Stimulated activated memory B cell treated with anti-CD40 and anti-IgM and Interleukin-4, amounts not matched to agents 10 μg/mL and 1 μg/mL and 100 μg/mL, for 72 hours (primary cell): ENCODE data around the gene PBX1.

Source experiments
- ATAC-seq: fragments of 150-1000 bp; cut with Tn5 transposase; 2 replicates; pipeline ENCODE4 v1.10.0; 2021
- H3K27ac Mint-ChIP-seq: one replicate; pipeline ENCODE4 v1.8.0; 2022; ENCODE audit warnings: mild to moderate bottlenecking, mixed read lengths
- H3K27me3 Mint-ChIP-seq: one replicate; pipeline ENCODE4 v1.8.0; 2022; ENCODE audit warnings: mixed read lengths
- H3K36me3 Mint-ChIP-seq: one replicate; pipeline ENCODE4 v1.8.0; 2022; ENCODE audit warnings: mixed read lengths
- H3K4me1 Mint-ChIP-seq: one replicate; pipeline ENCODE4 v1.8.0; 2022; ENCODE audit warnings: mixed read lengths
- H3K4me3 Mint-ChIP-seq: one replicate; pipeline ENCODE4 v1.8.0; 2022; ENCODE audit warnings: mild to moderate bottlenecking, moderate library complexity, mixed read lengths
- H3K9me3 Mint-ChIP-seq: one replicate; pipeline ENCODE4 v1.8.0; 2022; ENCODE audit warnings: mixed read lengths

Gene PBX1

DNA sequence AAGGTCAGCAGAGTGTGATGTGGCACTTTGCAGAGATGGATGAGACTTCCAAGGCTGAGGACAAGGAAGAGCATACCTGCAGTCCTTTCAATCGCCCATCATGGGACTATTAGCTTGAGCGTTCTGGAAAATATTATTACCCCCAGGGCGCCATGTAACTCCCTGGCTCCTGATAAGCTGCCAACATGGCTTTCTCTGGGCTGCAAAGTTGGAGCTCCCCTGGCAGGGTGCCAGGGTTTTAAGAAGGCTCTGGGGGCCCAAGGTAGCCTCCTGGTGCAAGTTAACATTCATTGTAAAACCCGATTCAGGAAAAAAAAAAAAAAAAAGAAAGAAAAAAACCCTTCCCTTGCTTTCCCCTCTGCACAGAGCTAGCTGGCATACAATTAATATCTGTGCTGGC lies 196.7 kb downstream of the PBX1 start:
- Mint-ChIP-seq H3K4me1 (no peaks in the 10 kb centered on the region), H3K9me3 (no peaks in the 10 kb centered on the region), H3K4me3 (no peak overlapping the region), H3K36me3 (no peaks in the 10 kb centered on the region), H3K27ac (no peak overlapping the region), H3K27me3 (no peaks in the 10 kb centered on the region)
- no peak for ATAC-seq

DNA sequence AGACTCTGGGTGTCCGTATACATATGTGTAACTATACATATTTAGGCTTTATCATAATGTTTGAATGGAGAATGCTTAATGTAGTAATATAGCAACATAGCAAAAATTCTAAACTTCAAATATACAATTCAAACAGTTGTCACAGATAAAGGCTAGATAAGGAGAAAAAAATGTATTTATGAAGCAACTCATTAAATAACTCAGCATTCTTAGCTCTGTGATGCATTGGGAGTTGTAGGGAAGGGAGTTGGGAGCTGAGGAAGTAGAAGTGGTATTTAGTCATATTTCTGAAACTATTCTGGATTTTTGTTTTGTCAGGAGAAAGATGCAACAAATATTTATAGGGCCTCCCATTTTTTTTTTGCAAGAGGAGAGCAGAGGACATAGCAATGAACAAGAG lies 197.8 kb downstream of the PBX1 start:
- Mint-ChIP-seq H3K9me3 (no peaks in the 10 kb centered on the region), H3K4me3 (no peak overlapping the region), H3K27me3 (no peaks in the 10 kb centered on the region), H3K27ac (no peak overlapping the region), H3K36me3 (no peaks in the 10 kb centered on the region), H3K4me1 (no peaks in the 10 kb centered on the region)
- no peak for ATAC-seq

DNA sequence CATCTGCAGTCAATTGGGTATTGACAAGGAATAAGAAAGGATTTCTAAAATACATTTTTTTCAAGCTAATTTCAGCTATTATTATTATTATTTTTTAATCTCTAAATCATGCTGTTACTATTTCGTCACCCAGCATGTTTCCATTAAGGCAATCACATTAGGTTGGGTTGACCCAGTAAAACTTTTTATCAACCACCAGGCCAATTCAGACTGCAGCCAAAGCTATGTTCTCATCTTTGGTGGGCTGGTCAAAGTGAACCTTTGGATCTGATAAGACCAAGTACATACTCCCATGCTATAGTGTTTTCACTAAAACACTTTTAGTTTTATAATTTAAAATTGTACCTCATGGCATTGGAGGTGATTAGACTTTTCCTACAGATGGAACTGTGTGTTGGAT lies 198.6 kb downstream of the PBX1 start:
- Mint-ChIP-seq H3K27me3 (no peaks in the 10 kb centered on the region), H3K9me3 (no peaks in the 10 kb centered on the region), H3K4me1 (no peaks in the 10 kb centered on the region), H3K36me3 (no peaks in the 10 kb centered on the region), H3K4me3 (no peak overlapping the region), H3K27ac (no peak overlapping the region)
- no peak for ATAC-seq

DNA sequence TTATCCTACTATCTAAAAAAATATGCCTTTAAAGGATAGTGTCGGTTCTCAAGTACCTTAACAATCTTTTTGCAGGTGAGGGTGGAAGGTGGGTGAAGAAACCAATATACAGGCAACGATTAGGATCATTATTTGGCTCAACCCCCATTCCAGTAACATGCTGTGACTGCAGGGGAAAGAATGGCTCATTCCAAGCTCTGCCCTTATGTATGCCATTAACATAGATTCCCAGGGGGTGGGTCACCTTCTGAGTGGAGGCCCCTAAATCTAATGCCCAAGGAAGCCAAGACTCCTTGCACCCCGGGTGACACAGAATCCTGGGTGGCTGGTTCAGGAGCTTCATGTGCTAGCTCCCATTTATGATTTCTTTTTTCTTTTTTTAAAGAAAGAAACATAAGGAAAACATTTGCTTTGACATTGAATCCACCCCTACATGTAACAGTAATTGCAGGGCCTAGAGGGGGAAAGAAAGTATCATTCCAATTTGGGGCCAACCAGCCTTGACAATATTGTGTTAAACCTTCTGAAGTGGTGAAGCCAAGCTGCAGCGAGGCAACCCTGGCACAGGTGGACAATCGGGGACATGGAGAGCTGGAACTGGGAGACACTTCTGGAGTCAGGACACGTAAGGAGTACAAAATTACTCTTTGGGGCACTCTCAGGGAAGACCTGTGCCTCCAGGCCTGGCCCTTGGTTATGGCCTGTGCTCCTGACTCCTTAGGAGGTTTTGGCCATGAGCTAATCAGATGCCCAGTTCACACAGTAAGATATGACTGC lies 200.3 kb downstream of the PBX1 start:
- no peaks in the 10 kb centered on the region for H3K9me3 Mint-ChIP-seq
- no peaks in the 10 kb centered on the region for H3K27me3 Mint-ChIP-seq
- no peak overlapping the region for H3K27ac Mint-ChIP-seq
- H3K4me3 Mint-ChIP-seq = no peak overlapping the region
- ATAC-seq = no peak
- H3K36me3 Mint-ChIP-seq = no peaks in the 10 kb centered on the region
- H3K4me1 Mint-ChIP-seq = no peaks in the 10 kb centered on the region

DNA sequence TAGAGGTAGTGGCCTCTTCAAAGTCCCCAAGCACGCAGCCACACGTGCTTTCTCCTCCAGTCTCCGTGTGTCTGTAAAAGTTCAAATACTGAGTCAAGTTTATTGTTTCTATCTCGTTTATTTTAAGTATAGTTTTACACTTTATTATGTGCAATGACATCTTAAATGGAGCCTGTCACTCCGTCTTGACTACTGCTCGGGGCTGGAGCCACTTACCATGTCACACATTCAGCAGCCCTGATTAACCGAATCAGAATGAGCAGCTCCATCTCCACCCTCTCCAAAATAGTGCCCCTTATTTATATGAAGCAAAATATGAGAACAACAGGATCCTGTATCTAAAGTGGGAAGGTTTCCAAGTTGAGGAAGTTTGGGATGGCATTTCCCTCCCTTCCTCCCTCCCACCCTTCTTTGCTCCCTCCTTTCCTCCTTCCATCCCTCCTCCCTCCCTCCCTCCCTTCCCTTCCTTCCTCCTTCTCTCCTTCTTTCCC lies 201.0 kb downstream of the PBX1 start:
- Mint-ChIP-seq H3K9me3 (no peaks in the 10 kb centered on the region), H3K4me1 (no peaks in the 10 kb centered on the region), H3K4me3 (no peak overlapping the region), H3K27ac (no peak overlapping the region), H3K27me3 (no peaks in the 10 kb centered on the region), H3K36me3 (no peaks in the 10 kb centered on the region)
- ATAC-seq = no peak

DNA sequence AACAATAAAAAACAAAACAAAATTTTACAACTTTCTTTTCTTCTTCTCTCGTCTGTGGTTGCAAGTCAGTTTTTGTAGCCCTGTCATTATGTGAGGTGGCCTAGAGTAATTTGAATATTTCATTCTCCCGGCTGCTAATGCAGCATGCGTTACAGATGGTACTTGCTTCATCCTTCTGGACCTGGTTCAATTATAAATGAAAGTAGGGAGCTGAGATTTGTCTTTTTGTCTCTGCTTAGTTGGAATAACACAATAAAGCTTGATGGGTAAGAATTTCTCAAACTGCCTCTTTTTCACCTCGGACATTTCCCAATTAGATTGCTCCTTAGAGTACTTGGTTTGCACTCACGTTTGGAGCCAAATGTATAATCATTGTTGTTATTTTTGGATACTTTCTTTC lies 201.6 kb downstream of the PBX1 start:
- H3K27me3 Mint-ChIP-seq = no peaks in the 10 kb centered on the region
- no peak overlapping the region for H3K4me3 Mint-ChIP-seq
- no peaks in the 10 kb centered on the region for H3K36me3 Mint-ChIP-seq
- no peaks in the 10 kb centered on the region for H3K9me3 Mint-ChIP-seq
- no peak for ATAC-seq
- no peaks in the 10 kb centered on the region for H3K4me1 Mint-ChIP-seq
- no peak overlapping the region for H3K27ac Mint-ChIP-seq

DNA sequence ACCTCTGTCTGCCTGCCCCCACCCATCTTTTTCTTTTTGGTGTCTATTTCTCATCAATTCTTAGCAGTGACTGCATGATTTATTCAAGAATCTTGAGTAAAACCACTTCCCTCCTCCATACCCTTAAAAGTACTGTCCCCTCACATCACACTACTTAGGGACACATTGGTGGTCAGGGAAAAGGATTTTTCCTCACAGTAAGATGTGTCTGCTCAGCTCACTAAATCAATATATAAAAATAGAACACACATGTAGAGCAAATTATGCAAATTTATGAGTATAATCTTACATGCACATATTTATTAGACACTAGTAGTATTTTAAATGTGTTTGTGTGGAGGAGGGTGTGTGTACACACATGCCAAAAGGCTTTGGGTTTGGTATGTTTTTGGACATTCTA lies 202.0 kb downstream of the PBX1 start:
- no peak for ATAC-seq
- Mint-ChIP-seq H3K9me3 (no peaks in the 10 kb centered on the region), H3K27me3 (no peaks in the 10 kb centered on the region)

DNA sequence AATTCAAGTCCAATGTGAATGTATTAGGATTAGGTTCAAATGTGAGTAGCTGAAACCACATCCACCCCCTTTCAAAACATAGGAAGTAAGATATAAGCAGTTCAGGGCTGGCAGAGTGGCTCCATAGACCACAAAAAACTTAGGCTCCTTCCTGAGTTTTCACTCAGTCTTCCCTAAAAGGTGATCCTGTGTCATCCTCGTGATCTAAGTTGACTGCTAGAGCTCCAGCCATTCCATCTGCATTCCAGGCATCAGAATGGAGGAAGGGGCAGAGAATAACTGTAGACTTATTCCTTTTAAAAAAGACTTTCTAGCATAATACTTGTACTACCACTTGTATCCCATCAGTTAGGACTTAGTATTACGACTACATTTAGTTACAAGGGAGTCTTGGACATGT lies 204.1 kb downstream of the PBX1 start:
- no peak for ATAC-seq
- H3K27me3 Mint-ChIP-seq = no peaks in the 10 kb centered on the region
- no peak overlapping the region for H3K27ac Mint-ChIP-seq
- H3K4me1 Mint-ChIP-seq = no peaks in the 10 kb centered on the region
- no peaks in the 10 kb centered on the region for H3K9me3 Mint-ChIP-seq
- no peaks in the 10 kb centered on the region for H3K36me3 Mint-ChIP-seq
- H3K4me3 Mint-ChIP-seq = no peak overlapping the region

More for the DNA sequence above, 202.0 kb downstream of the PBX1 start:
- H3K36me3 Mint-ChIP-seq = no peaks in the 10 kb centered on the region
- H3K4me3 Mint-ChIP-seq = no peak overlapping the region
- H3K27ac Mint-ChIP-seq = no peak overlapping the region
- no peaks in the 10 kb centered on the region for H3K4me1 Mint-ChIP-seq

DNA sequence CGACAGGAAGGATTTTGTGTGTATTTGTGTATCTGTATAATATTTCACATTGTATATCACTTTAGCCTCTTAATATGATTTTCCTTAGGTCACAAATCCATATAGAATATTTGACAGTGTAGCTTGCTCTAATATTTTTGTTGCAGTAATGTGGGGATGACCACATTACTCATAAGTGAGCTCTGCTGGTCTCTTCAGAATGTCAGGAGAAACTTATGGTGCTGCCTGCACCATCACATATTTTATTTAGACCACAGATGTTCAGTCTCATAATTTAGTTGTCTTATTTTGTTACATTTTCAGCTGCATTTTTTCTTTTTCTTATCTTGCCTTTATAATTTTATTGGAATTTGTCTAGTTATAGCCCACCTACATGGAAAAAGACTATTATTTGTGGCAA lies 205.3 kb downstream of the PBX1 start:
- no peak overlapping the region for H3K4me3 Mint-ChIP-seq

DNA sequence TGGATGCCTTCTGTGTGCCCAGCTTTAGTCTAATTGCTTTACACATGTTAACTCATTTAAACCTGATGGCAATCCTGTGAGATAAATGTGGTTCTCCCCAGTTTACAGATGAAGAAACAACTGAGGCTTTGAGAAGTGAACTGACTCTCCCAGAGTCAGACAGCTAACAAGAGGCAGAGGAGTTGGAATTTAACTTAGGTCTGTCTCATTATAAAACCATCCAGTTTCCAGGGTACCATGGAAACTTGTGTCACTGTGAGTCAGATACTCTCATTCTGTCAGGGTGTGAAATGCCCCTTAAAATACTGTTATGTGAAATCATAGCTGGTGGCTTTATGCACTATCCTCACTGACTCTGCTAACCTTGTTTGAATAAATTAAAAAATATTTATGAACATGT lies 206.6 kb downstream of the PBX1 start:
- Mint-ChIP-seq H3K36me3 (no peaks in the 10 kb centered on the region), H3K9me3 (no peaks in the 10 kb centered on the region), H3K4me3 (no peak overlapping the region), H3K4me1 (no peaks in the 10 kb centered on the region), H3K27me3 (no peaks in the 10 kb centered on the region), H3K27ac (no peak overlapping the region)
- ATAC-seq = no peak

More for the DNA sequence above, 205.3 kb downstream of the PBX1 start:
- Mint-ChIP-seq H3K36me3 (no peaks in the 10 kb centered on the region), H3K9me3 (no peaks in the 10 kb centered on the region), H3K27ac (no peak overlapping the region), H3K4me1 (no peaks in the 10 kb centered on the region), H3K27me3 (no peaks in the 10 kb centered on the region)
- no peak for ATAC-seq

DNA sequence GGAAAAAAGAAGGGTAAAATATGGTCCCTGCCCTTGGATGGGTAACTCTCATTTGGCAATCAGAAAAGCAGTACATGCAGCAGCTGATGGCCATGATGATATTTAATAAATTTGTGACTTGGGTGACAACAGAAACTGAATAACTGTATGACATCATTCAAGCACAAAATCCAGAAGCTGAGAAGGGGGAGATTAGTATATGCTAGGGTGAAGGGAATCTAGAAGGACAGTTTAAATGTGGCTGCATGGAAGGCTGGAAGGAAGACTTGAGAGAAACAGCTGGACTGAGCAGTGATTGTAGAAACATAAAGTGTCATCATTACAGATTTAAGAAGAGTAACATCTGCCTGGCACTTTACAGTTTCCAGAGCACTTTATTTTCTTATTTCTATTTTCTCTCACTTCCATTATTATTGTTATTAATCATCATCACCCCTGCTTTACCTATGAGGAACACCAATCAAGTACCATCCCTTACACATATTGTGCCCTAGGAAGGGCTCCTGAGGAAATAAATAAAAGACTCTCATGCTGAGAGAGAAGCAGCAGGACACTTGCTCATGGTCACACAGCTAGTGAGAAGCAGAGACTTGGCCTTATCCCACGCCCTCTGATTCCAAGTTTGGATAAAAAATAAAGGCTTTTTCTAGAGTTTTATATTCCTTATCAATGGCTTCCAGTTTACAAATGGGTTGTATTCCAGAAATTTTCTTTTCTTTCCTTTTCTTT lies 207.2 kb downstream of the PBX1 start:
- H3K27ac Mint-ChIP-seq = no peak overlapping the region
- H3K27me3 Mint-ChIP-seq = no peaks in the 10 kb centered on the region
- no peak overlapping the region for H3K4me3 Mint-ChIP-seq

DNA sequence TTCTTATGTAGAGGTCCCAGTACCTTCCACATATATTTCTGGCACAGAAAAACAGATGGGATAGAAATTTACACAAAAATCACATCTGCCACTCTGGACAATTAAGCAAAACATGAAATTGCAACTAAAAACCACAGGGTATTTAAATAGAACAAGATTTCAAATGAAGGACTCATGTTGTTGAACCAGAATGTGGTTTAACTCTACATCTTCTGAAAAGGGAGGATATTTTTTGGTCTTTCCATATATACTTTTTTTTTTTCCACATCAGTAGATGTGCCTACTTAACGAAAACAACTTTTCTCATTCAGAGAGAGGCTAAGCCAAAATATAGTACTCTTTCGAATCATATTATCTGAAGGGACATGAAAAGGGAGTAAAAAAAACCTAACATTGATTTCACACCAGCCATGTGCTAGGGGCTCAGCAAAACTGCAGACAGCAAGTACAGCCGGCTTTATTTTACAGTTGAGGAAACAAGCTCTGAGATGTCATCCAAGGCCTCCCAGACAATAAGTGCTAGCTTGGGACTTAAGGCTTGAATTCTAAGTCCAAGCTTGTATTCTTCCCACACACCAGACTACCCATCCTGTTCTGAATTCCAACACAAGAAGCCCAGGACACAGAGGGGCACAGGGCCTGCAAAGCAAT lies 208.9 kb downstream of the PBX1 start:
- H3K4me1 Mint-ChIP-seq = no peaks in the 10 kb centered on the region
- no peaks in the 10 kb centered on the region for H3K36me3 Mint-ChIP-seq
- no peaks in the 10 kb centered on the region for H3K9me3 Mint-ChIP-seq
- no peaks in the 10 kb centered on the region for H3K27me3 Mint-ChIP-seq
- H3K27ac Mint-ChIP-seq = no peak overlapping the region
- no peak for ATAC-seq
- no peak overlapping the region for H3K4me3 Mint-ChIP-seq

More for the DNA sequence above, 207.2 kb downstream of the PBX1 start:
- ATAC-seq = no peak
- Mint-ChIP-seq H3K9me3 (no peaks in the 10 kb centered on the region), H3K36me3 (no peaks in the 10 kb centered on the region), H3K4me1 (no peaks in the 10 kb centered on the region)

DNA sequence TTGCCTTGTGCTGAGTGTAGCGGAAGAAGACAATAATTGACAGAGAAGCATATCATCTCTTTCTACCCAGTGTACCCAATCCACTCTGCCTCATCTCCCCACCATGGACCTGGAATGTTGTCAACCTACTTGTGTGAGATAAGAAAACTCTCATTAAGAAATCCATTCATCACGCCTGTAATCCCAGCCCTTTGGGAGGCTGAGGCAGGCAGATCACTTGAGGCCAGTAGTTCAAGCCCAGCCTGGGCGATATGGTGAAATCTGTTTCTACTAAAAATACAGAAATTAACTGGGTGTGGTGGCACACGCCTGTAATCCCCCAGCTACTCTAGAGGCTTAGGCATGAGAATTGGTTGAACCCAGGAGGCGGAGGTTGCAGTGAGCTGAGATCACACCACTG lies 209.6 kb downstream of the PBX1 start:
- no peak for ATAC-seq
- Mint-ChIP-seq H3K4me1 (no peaks in the 10 kb centered on the region), H3K4me3 (no peak overlapping the region), H3K27me3 (no peaks in the 10 kb centered on the region), H3K36me3 (no peaks in the 10 kb centered on the region), H3K27ac (no peak overlapping the region), H3K9me3 (no peaks in the 10 kb centered on the region)

DNA sequence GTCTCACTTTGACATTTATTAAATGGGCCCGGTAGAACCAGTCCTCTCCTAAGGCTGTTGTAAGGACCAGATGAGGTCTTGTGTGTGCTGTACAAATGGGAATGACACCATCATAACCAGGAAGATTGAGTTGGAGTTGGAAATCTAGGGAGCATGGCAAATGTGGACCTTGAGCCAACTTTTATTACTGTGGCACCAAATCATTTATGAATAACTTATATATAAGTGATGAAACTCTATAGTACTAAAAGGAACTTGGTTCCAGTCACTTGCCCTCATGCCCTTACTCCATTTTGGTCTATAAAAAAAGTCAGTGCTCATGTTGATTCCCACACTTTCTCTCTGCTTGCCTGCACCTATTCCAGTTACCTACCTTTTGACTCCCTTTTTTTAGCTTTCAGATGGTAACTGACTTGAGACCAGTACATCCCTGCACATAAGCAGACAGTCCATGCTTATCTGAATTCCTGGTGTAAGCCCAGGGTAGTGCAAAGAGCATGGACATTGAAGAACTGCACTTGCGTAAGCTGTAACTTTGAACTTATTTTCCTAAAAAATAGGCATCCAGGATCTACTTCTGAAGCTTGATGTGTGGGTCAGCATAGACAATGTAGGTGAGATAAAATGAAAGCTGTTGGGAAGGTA lies 210.6 kb downstream of the PBX1 start:
- no peaks in the 10 kb centered on the region for H3K27me3 Mint-ChIP-seq
- H3K9me3 Mint-ChIP-seq = no peaks in the 10 kb centered on the region
- H3K27ac Mint-ChIP-seq = no peak overlapping the region
- H3K4me3 Mint-ChIP-seq = no peak overlapping the region
- no peaks in the 10 kb centered on the region for H3K36me3 Mint-ChIP-seq
- ATAC-seq = no peak
- H3K4me1 Mint-ChIP-seq = no peaks in the 10 kb centered on the region

DNA sequence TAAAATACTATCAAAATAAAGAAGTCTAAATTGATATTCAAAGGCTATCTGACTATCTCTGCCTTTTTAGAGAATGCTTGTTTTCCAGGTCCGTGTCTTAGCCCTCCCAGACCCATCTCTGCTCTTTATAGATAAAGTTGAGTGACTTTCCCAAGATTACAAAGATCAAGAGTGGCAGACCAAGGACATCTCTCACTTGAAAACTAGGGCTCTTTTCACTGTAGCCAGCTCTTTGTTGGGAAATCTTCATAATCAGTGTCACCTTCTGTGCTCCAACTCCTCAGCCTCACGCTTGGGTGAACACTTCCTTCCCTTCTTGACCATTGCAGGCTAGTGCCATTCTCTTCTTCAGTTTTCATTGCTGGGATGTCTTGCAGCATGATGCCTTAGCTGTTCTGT lies 211.1 kb downstream of the PBX1 start:
- H3K4me1 Mint-ChIP-seq = no peaks in the 10 kb centered on the region
- H3K36me3 Mint-ChIP-seq = no peaks in the 10 kb centered on the region
- no peaks in the 10 kb centered on the region for H3K27me3 Mint-ChIP-seq
- H3K27ac Mint-ChIP-seq = no peak overlapping the region
- no peaks in the 10 kb centered on the region for H3K9me3 Mint-ChIP-seq
- no peak for ATAC-seq
- H3K4me3 Mint-ChIP-seq = no peak overlapping the region
